Liver (tissue), 3 donors: ENCODE results near the gene LTN1.

Source experiments
- FOXA1 ChIP-seq: IDR thresholded peaks from 2 replicates; pipeline ENCODE4 v1.6.1; 2016; ENCODE audit warnings: antibody characterized with exemption
- HNF4A ChIP-seq, 2 donors: conservative IDR thresholded peaks; 2 replicates each; pipeline ENCODE4 v1.6.1; 2016; ENCODE audit warnings: antibody characterized with exemption in 2 of 2, mild to moderate bottlenecking in 2 of 2
- RAD21 ChIP-seq, 2 donors: IDR thresholded peaks; 2 replicates each; pipeline ENCODE4 v1.6.1; 2016; ENCODE audit warnings: antibody characterized with exemption in 2 of 2, mild to moderate bottlenecking in 2 of 2
- SP1 ChIP-seq: IDR thresholded peaks from 2 replicates; pipeline ENCODE4 v1.6.1; 2018; ENCODE audit warnings: antibody characterized with exemption, mild to moderate bottlenecking
- TF ChIP-seq, protein P1 (sequence below): fragments of 150-350 bp; IDR thresholded peaks from 2 replicates; pipeline ENCODE4 v1.5.1; 2017; ENCODE audit warnings: improper control_type of control experiment, low read depth, low read length; ENCODE audit not compliant: missing input control
- TF ChIP-seq, protein P2 (sequence below): IDR thresholded peaks from 2 replicates; pipeline ENCODE4 v1.6.1; 2016; ENCODE audit warnings: antibody characterized with exemption, mild to moderate bottlenecking
- donor health status: healthy.
- donor health status: healthy.

DNA sequence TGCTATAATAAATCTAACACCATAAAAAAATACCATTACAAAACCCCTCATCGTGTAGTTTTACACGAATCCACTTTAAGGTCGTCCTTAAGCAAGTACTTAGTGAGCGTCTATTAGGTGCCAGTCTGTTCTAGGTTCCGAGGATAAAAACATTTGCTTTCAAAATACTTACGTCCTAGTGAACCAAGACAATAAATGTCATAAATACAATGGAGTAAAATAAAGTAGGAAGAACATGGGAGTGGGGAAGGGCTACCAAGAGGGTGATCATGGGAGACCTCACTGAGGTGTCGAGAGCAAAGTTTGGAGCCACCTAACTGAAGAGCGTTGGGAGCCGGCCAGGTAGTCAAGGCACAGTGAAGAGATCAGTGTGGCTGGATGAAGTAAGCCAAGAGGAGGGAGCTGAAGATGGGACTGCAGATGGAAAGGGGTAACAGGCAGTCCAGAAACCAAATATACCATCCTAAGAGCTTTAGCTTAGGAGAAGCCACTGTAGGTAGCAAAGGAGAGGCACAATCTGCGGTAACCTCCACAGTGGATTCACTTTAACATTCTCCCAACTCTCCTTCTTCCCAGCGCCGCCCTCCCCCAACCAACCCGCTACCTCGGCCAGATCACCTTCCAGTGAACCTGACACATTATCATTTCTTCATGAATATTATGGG lies 684 bp downstream of the LTN1 start:
- TF ChIP-seq, protein P1, sequence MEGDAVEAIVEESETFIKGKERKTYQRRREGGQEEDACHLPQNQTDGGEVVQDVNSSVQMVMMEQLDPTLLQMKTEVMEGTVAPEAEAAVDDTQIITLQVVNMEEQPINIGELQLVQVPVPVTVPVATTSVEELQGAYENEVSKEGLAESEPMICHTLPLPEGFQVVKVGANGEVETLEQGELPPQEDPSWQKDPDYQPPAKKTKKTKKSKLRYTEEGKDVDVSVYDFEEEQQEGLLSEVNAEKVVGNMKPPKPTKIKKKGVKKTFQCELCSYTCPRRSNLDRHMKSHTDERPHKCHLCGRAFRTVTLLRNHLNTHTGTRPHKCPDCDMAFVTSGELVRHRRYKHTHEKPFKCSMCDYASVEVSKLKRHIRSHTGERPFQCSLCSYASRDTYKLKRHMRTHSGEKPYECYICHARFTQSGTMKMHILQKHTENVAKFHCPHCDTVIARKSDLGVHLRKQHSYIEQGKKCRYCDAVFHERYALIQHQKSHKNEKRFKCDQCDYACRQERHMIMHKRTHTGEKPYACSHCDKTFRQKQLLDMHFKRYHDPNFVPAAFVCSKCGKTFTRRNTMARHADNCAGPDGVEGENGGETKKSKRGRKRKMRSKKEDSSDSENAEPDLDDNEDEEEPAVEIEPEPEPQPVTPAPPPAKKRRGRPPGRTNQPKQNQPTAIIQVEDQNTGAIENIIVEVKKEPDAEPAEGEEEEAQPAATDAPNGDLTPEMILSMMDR = no peak
- TF ChIP-seq HNF4A (conservative IDR thresholded peaks at IDR 0.05) (no peak), RAD21 (IDR thresholded peaks at IDR 0.05) (no peak), SP1 (no peak), FOXA1 (no peak)
- TF ChIP-seq, protein P2, sequence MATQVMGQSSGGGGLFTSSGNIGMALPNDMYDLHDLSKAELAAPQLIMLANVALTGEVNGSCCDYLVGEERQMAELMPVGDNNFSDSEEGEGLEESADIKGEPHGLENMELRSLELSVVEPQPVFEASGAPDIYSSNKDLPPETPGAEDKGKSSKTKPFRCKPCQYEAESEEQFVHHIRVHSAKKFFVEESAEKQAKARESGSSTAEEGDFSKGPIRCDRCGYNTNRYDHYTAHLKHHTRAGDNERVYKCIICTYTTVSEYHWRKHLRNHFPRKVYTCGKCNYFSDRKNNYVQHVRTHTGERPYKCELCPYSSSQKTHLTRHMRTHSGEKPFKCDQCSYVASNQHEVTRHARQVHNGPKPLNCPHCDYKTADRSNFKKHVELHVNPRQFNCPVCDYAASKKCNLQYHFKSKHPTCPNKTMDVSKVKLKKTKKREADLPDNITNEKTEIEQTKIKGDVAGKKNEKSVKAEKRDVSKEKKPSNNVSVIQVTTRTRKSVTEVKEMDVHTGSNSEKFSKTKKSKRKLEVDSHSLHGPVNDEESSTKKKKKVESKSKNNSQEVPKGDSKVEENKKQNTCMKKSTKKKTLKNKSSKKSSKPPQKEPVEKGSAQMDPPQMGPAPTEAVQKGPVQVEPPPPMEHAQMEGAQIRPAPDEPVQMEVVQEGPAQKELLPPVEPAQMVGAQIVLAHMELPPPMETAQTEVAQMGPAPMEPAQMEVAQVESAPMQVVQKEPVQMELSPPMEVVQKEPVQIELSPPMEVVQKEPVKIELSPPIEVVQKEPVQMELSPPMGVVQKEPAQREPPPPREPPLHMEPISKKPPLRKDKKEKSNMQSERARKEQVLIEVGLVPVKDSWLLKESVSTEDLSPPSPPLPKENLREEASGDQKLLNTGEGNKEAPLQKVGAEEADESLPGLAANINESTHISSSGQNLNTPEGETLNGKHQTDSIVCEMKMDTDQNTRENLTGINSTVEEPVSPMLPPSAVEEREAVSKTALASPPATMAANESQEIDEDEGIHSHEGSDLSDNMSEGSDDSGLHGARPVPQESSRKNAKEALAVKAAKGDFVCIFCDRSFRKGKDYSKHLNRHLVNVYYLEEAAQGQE = no peak
